Esophagus (tissue), 2 donors: ENCODE data around the gene CARD16. TPM values are rescaled to one million over a fixed set of nuclear protein-coding genes. Genes with fewer than 3 reads are reported as not detected.

Experiments used
- H3K27ac ChIP-seq, 2 donors: one replicate each; pipeline ENCODE4 v1.5.1; 2013; ENCODE audit warnings: low read depth in 2 of 2, mild to moderate bottlenecking in 2 of 2, inconsistent platforms in 1 of 2, low read length in 1 of 2, moderate library complexity in 1 of 2
- H3K27me3 ChIP-seq, 2 donors: one replicate each; pipeline ENCODE4 v1.6.1; 2013; ENCODE audit warnings: low read length in 2 of 2, control low read depth in 1 of 2, mild to moderate bottlenecking in 1 of 2; ENCODE audit not compliant: insufficient read depth in 2 of 2, control insufficient read depth in 1 of 2
- H3K36me3 ChIP-seq, 2 donors: one replicate each; pipeline ENCODE4 v1.6.1; 2013; ENCODE audit warnings: low read length in 1 of 2; ENCODE audit not compliant: control insufficient read depth in 2 of 2, insufficient read depth in 2 of 2
- H3K4me1 ChIP-seq, 2 donors: one replicate each; pipeline ENCODE4 v1.6.1; 2013; ENCODE audit warnings: low read length in 1 of 2; ENCODE audit not compliant: control insufficient read depth in 2 of 2, insufficient read depth in 2 of 2
- H3K4me3 ChIP-seq, 2 donors: one replicate each; pipeline ENCODE4 v1.5.1; 2013; ENCODE audit warnings: low read length in 2 of 2, mild to moderate bottlenecking in 2 of 2, low read depth in 1 of 2, moderate library complexity in 1 of 2
- H3K9me3 ChIP-seq, 2 donors: one replicate each; pipeline ENCODE4 v1.6.1; 2013; ENCODE audit warnings: mild to moderate bottlenecking in 2 of 2, low read depth in 1 of 2, low read length in 1 of 2, moderate library complexity in 1 of 2; ENCODE audit not compliant: control insufficient read depth in 2 of 2, insufficient read depth in 1 of 2
- WGBS, 2 donors: extraction: QIAGEN DNeasy Blood & Tissue Kit; methylation state at CpG; one replicate each; pipeline ENCODE4 v1.1.7; 2013; 5-methylcytosine and 5-hydroxymethylcytosine counted together
- polyA plus RNA-seq, 2 donors: library from polyadenylated mRNA; stranded (reverse); fragments of 200-250 nt; gene quantifications; one replicate each; pipeline ENCODE4 v1.2.3, GENCODE V29; 2013
- donor health status: healthy with polysubstance abuse.
- donor health status: Bipolar disorder and iron deficiency.

Gene CARD16
- polyA plus RNA-seq, 2 donors, result 21.9 to 32.7 TPM

GRCh38 chr11:105000797-105001196, 44.3 kb downstream of the CARD16 start:
- no peaks in the 10 kb centered on the region for H3K9me3 ChIP-seq
- WGBS, 2 donors, result 80 to 83% methylated on average over 7 of the region's 7 CpGs
- no peak overlapping the region for H3K4me3 ChIP-seq
- H3K27me3 ChIP-seq, result no peaks in the 10 kb centered on the region
- H3K27ac ChIP-seq, result no peak overlapping the region
- H3K4me1 ChIP-seq, result no peaks in the 10 kb centered on the region
- H3K36me3 ChIP-seq, result no peaks in the 10 kb centered on the region

GRCh38 chr11:105000167-105000566, 45.0 kb downstream of the CARD16 start:
- 87 to 92% methylated on average over 5 of the region's 5 CpGs for WGBS, 2 donors
- Histone ChIP-seq H3K36me3 (no peaks in the 10 kb centered on the region), H3K4me1 (no peaks in the 10 kb centered on the region), H3K27ac (no peak overlapping the region), H3K9me3 (no peaks in the 10 kb centered on the region), H3K4me3 (no peak overlapping the region), H3K27me3 (no peaks in the 10 kb centered on the region)

DNA sequence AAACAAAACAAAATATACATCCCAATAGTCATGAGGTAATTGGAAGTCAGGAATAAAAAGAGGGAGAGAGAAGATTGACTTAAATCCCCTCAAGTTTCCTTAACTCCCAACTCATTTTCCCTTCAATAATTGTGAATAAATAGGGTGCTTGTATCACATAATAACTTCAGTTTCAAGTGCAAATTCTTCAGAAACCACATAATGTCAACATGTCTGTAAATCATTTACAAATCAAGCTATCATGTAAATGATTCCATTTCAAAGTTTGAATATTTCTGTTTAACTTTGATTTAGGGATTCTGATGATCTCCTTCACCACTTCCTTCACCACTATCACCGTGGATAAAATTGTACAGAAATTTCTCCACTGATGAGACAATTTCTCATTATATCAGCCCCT, 45.4 kb downstream of the CARD16 start:
- 67 to 78% methylated on average over 1 of the region's 1 CpG for WGBS, 2 donors
- H3K36me3 ChIP-seq, result no peaks in the 10 kb centered on the region
- no peak overlapping the region for H3K27ac ChIP-seq
- no peaks in the 10 kb centered on the region for H3K27me3 ChIP-seq
- no peaks in the 10 kb centered on the region for H3K4me1 ChIP-seq
- no peaks in the 10 kb centered on the region for H3K9me3 ChIP-seq
- H3K4me3 ChIP-seq, result no peak overlapping the region

GRCh38 chr11:104997288-104997687, 47.8 kb downstream of the CARD16 start:
- Histone ChIP-seq H3K27ac (no peak overlapping the region), H3K36me3 (no peaks in the 10 kb centered on the region), H3K27me3 (no peaks in the 10 kb centered on the region), H3K9me3 (no peaks in the 10 kb centered on the region), H3K4me1 (no peaks in the 10 kb centered on the region), H3K4me3 (no peak overlapping the region)
- WGBS, 2 donors, result 74 to 82% methylated on average over 6 of the region's 6 CpGs

- no peaks in the 10 kb centered on the region for H3K27me3 ChIP-seq
- H3K4me3 ChIP-seq, result no peak overlapping the region
- WGBS, 2 donors, result 69 to 71% methylated on average over 2 of the region's 2 CpGs
- H3K27ac ChIP-seq, result no peak overlapping the region
- H3K36me3 ChIP-seq, result no peaks in the 10 kb centered on the region
- no peaks in the 10 kb centered on the region for H3K9me3 ChIP-seq
- H3K4me1 ChIP-seq, result no peaks in the 10 kb centered on the region
These were observed 50.1 kb downstream of the CARD16 start for GRCh38 chr11:104995001-104995408.

DNA sequence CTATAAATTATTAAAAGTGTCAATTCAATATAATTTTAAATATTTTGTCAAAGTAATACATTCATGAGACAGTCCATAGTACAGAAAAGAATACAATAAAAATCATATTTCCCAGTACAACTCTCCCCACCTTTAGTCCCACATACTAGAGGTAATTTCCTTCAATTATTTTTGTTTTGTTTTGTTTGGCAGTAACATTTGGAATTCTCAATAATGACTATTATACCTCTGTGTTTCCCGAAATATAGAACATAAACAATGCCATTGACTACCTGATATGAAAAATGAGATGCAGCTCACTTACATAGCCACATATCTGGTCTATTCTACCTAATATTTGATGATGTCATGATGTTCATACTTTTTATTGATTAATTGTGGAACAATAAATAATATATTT, 52.4 kb downstream of the CARD16 start:
- whole genome bisulfite sequencing, 2 donors, result 72 to 74% methylated on average over 1 of the region's 1 CpG
- Histone ChIP-seq H3K4me1 (no peaks in the 10 kb centered on the region), H3K27ac (no peak overlapping the region), H3K36me3 (no peaks in the 10 kb centered on the region), H3K4me3 (no peak overlapping the region), H3K9me3 (no peaks in the 10 kb centered on the region), H3K27me3 (no peaks in the 10 kb centered on the region)

GRCh38 chr11:104991994-104992393, 53.1 kb downstream of the CARD16 start:
- 77 to 89% methylated on average over 4 of the region's 4 CpGs for WGBS, 2 donors
- Histone ChIP-seq H3K4me3 (no peak overlapping the region), H3K27me3 (no peaks in the 10 kb centered on the region), H3K4me1 (no peaks in the 10 kb centered on the region), H3K9me3 (no peaks in the 10 kb centered on the region), H3K36me3 (no peaks in the 10 kb centered on the region), H3K27ac (no peak overlapping the region)

Other genes starting within 250 kb of the CARD16 start
- gene CASP12, start 146.9 kb downstream of the CARD16 start, polyA plus RNA-seq, result under 1 TPM; 0.22 to 0.27 TPM
- gene CASP4, start 76.8 kb downstream of the CARD16 start, polyA plus RNA-seq, result 10 to 100 TPM; 54.0 to 71.6 TPM
- under 1 TPM in 1 of 2 donors, not detected in 1; 0.11 TPM for gene CASP5, start 22.2 kb downstream of the CARD16 start, polyA plus RNA-seq
- gene CASP1, start 10.2 kb downstream of the CARD16 start, polyA plus RNA-seq, result 10 to 100 TPM; 16.7 to 39.4 TPM
- gene CARD18, start 94.4 kb upstream of the CARD16 start, polyA plus RNA-seq, result 1 to 10 TPM; 3.0 to 3.3 TPM